Measurements from ENCODE around the gene TGIF2LX. TPM values are rescaled to one million over a fixed set of nuclear protein-coding genes. Genes with fewer than 3 reads are reported as not detected.
"Not testable (repeated sequence)": the region's sequence is repeated elsewhere in the genome, so short reads cannot be mapped to it uniquely, and the experiment has no call there.

TGIF2LX gene
- total and polyA plus RNA-seq, 2 of the 8 experiments (the other 6 are each of a cell fraction or from before 2014, with no cell fraction given) = not detected

DNA sequence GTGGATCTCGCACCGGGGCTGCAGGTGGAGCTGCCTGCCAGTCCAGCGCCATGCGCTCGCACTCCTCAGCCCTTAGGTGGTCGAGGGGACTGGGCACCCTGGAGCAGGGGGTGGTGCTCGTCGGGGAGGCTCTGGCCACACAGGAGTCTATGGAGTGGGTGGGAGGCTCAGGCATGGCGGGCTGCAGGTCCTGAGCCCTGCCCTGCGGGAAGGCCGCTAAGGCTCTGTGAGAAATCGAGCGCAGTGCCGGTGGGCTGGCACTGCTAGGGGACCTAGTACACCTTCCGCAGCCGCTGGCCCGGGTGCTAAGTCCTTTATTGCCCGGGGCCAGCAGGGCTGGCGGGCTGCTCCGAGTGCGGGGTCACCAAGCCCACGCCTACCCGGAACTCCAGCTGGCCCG, 43.9 kb downstream of the TGIF2LX start:
- H4K91ac ChIP-seq (replicated peaks; ENCODE audit: insufficient read length, low read length); H3K79me1 ChIP-seq (ENCODE audit: low read depth, low read length); H3K18ac ChIP-seq (ENCODE audit: extremely low read depth, low read length); H2BK15ac ChIP-seq (ENCODE audit: low read length); H2BK12ac ChIP-seq (ENCODE audit: low read depth, low read length); H3K27ac ChIP-seq (ENCODE audit: low read depth, low read length); H4K8ac ChIP-seq (ENCODE audit: extremely low read depth, insufficient read depth, low read length); DNase-seq (ENCODE audit: low read depth in 1 of 2, low spot score in 2 of 2); H2AFZ ChIP-seq (ENCODE audit: low read length); H3K4ac ChIP-seq (replicated peaks; ENCODE audit: insufficient read length, low read depth, low read length); H4K5ac ChIP-seq (ENCODE audit: insufficient read length, low read depth, low read length); H3K27me3 ChIP-seq (replicated peaks in 1 of 4; ENCODE audit: control insufficient read depth in 3 of 4, extremely low read depth in 1 of 4, insufficient read depth in 3 of 4, low read length in 3 of 4); POLR2A ChIA-PET (ENCODE audit: partially characterized antibody); FAIRE-seq; H3K23ac ChIP-seq (ENCODE audit: insufficient read length); H3K23me2 ChIP-seq (ENCODE audit: low read depth, low read length); H3K9ac ChIP-seq (replicated peaks in 1 of 4; ENCODE audit: extremely low read depth in 1 of 4, low read depth in 3 of 4, low read length in 3 of 4); H2AK5ac ChIP-seq (ENCODE audit: low read depth, low read length); H3K4me3 ChIP-seq (ENCODE audit: extremely low read depth in 1 of 4, insufficient read depth in 2 of 4, low read depth in 3 of 4, low read length in 4 of 4); H3K79me2 ChIP-seq (ENCODE audit: control insufficient read depth in 1 of 2, insufficient read depth in 2 of 2, low read length in 2 of 2); H3K56ac ChIP-seq (replicated peaks; ENCODE audit: insufficient read length, low read depth, low read length); H3K4me2 ChIP-seq (ENCODE audit: insufficient read depth in 1 of 2, low read depth in 2 of 2, low read length in 2 of 2); H3K9me3 ChIP-seq (ENCODE audit: insufficient read depth in 2 of 2, low read depth in 1 of 2, low read length in 1 of 2); H3K4me1 ChIP-seq (replicated peaks in 1 of 4; ENCODE audit: control insufficient read depth in 3 of 4, insufficient read depth in 4 of 4, low read length in 3 of 4); H2BK5ac ChIP-seq (ENCODE audit: low read depth, low read length); H2BK20ac ChIP-seq (ENCODE audit: low read length); H4K20me1 ChIP-seq (replicated peaks in 1 of 2; ENCODE audit: control insufficient read depth in 1 of 2, insufficient read depth in 2 of 2, low read length in 2 of 2); H3K36me3 ChIP-seq (ENCODE audit: control insufficient read depth in 2 of 4, insufficient read depth in 4 of 4, low read length in 3 of 4); H3K14ac ChIP-seq (ENCODE audit: insufficient read length); CTCF ChIA-PET (ENCODE audit: partially characterized antibody); H2BK120ac ChIP-seq (replicated peaks; ENCODE audit: low read depth, low read length): not testable (repeated sequence)
- WGBS, 2 experiments (ENCODE audit: extremely low coverage in 1 of 2, insufficient coverage in 1 of 2, insufficient read length in 1 of 2, insufficient replicate concordance in 2 of 2, low coverage in 1 of 2, low lambda C conversion rate in 2 of 2, missing lambda C conversion rate in 1 of 2) = 90% methylated on average over 2 of the region's 24 CpGs; no CpG with 5 or more reads in 1 of the 2 experiments

Measured in H1 (cell line).